ENCODE data around the gene GSPT1.
A peak's percentile ranks its signal among the peaks of the same experiment; 100 is the strongest.
"Not testable (repeated sequence)": the region's sequence is repeated elsewhere in the genome, so short reads cannot be mapped to it uniquely, and the experiment has no call there.

The GSPT1 gene

DNA sequence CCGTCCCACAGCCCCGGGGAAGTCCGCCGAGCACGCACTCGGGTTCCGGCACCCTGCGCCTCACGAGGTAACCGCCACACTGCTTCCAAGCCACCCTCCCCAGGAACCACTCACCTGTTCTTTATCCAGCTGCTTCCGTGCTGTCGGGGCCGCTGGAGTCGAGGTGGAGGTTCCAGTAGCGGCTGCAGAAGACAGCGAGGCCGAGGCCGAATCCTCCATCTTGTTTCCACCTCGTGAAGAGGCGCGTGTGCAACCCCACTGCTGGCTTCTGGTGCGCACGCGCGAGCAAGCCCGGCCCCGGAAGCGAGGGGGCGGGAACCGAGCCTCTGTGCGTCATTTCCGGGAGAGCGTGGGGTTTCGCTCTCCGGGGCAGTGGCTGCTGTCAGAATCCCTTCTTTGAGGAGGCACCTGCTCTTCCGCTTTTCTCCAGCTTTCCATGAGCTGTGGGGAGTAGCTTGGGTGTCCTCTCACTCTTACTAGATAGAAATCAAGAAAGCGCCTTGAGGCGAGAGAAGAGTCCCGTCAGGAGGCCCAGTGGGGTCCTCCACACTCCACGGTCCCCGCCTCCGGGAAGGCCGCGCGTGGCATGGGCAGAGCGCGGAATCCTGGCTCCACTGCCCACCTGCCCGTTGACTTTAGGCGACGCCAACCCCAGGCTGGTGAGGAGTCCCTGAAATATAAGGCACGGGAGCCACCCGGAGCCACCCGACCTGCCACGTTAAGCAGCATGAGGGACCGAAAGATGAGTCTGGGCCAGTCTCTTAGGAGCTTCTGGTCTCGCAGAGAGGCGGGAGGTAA lies 64.3 kb downstream of the GSPT1 start, which contains the start of gene RSL1D1:
RSL1D1 (minus strand) TSS at position 249 of the 798 bp plus-strand sequence; CDS start at position 219, 30 bp downstream.
- TF ChIP-seq POLR2A (IDR thresholded peaks at IDR 0.05; ENCODE audit: low read length) (peak; percentile 94), GATA1 (IDR thresholded peaks at IDR 0.05; ENCODE audit: low read depth, low read length) (no peak)
- DNase-seq: peak; percentile 96 to 98

- DNase-seq: peak in 1 of 2 experiments; percentile 65
- TF ChIP-seq POLR2A (IDR thresholded peaks at IDR 0.05; ENCODE audit: low read length) (no peak), GATA1 (IDR thresholded peaks at IDR 0.05; ENCODE audit: low read depth, low read length) (no peak)
Observed at GRCh38 chr16:11848842-11849241, 66.9 kb downstream of the GSPT1 start.

GRCh38 chr16:11844499-11844898 lies 71.3 kb downstream of the GSPT1 start:
- TF ChIP-seq POLR2A (IDR thresholded peaks at IDR 0.05; ENCODE audit: low read length) (no peak), GATA1 (IDR thresholded peaks at IDR 0.05; ENCODE audit: low read depth, low read length) (no peak)
- DNase-seq: no peak

GRCh38 chr16:11843861-11844260 lies 71.9 kb downstream of the GSPT1 start:
- TF ChIP-seq GATA1 (IDR thresholded peaks at IDR 0.05; ENCODE audit: low read depth, low read length): no peak
- no peak for TF ChIP-seq POLR2A (IDR thresholded peaks at IDR 0.05; ENCODE audit: low read length)
- DNase-seq: no peak

DNA sequence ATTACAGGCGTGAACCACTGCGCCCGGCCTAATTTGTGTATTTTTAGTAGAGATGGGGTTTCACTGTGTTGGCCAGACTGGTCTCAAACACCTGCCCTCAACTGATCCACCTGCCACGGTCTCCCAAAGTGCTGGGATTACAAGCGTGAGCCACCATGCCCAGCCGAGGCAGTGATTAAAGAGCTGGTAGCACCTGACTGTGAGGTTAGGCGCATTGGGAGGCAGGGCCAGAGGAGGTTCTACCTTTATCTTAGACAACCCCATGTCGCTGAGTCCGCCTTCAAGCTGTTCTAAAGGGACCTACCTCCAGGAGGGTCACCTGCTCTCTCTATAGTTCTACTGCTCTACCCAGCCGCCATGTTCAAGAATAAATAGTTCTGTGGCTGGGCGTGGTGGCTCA lies 72.5 kb downstream of the GSPT1 start:
- no peak for DNase-seq
- TF ChIP-seq POLR2A (IDR thresholded peaks at IDR 0.05; ENCODE audit: low read length): no peak
- TF ChIP-seq GATA1 (IDR thresholded peaks at IDR 0.05; ENCODE audit: low read depth, low read length): no peak

DNA sequence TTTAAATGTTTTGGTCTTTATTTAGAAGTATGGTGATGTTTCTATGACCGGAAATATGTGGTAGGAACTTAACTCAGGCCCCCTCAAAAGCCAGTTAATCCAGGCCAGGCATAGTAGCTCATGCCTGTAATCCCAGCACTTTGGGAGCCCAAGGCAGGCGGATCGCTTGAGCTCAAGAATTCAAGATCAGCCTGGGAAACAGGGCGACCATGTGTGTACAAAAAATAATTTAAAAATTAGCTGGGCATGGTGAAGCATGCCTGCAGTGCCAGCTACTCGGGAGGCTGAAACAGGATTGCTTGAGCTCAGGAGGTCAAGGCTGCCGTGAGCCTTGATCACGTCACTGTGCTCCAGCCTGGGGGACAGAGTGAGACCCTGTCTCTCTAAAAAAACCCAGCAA lies 74.7 kb downstream of the GSPT1 start:
- TF ChIP-seq GATA1 (IDR thresholded peaks at IDR 0.05; ENCODE audit: low read depth, low read length): no peak
- no peak for TF ChIP-seq POLR2A (IDR thresholded peaks at IDR 0.05; ENCODE audit: low read length)
- no peak for DNase-seq

- DNase-seq: no peak
- TF ChIP-seq GATA1 (IDR thresholded peaks at IDR 0.05; ENCODE audit: low read depth, low read length) (no peak), POLR2A (IDR thresholded peaks at IDR 0.05; ENCODE audit: low read length) (no peak)
Observed at GRCh38 chr16:11836650-11837244, 79.0 kb downstream of the GSPT1 start.

- TF ChIP-seq GATA1 (IDR thresholded peaks at IDR 0.05; ENCODE audit: low read depth, low read length): no peak
- no peak for TF ChIP-seq POLR2A (IDR thresholded peaks at IDR 0.05; ENCODE audit: low read length)
- DNase-seq: no peak
Observed at GRCh38 chr16:11835891-11836649, 79.7 kb downstream of the GSPT1 start.

GRCh38 chr16:11835309-11835708 lies 80.4 kb downstream of the GSPT1 start:
- TF ChIP-seq GATA1 (IDR thresholded peaks at IDR 0.05; ENCODE audit: low read depth, low read length) (no peak), POLR2A (IDR thresholded peaks at IDR 0.05; ENCODE audit: low read length) (no peak)
- no peak for DNase-seq

DNA sequence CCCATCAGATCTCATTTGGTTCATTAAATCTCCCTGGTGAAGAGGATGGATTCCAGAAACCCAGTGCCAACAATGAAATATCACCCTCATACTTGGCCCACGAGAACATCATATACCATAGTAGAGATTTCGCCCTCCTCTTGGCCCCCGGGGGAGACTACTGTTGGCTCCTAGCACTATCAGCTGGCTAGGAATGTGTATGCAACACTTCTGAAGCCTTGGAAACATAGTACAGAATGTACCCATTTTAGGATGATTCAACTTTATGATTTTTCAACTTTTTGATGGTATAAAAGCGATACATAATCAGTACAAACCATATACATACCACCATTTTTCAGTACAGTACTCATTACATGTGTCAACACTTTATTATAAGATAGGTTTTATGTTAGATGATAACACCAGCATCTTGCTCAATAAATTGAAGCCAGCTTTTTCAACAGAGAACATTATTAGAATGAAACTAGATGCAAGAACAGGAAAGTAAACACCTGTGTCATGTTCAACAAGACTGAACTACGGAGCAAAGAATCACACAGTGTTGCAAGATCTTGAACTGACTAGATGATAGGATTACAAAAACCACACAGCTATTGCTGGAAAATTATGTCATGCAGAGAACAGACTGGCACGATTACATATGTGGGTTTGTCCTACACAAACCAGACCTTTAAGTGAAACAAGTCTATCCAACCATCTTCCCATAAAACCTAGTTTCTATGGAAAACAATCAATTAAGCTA lies 81.6 kb downstream of the GSPT1 start:
- TF ChIP-seq GATA1 (IDR thresholded peaks at IDR 0.05; ENCODE audit: low read depth, low read length) (no peak), POLR2A (IDR thresholded peaks at IDR 0.05; ENCODE audit: low read length) (no peak)

DNA sequence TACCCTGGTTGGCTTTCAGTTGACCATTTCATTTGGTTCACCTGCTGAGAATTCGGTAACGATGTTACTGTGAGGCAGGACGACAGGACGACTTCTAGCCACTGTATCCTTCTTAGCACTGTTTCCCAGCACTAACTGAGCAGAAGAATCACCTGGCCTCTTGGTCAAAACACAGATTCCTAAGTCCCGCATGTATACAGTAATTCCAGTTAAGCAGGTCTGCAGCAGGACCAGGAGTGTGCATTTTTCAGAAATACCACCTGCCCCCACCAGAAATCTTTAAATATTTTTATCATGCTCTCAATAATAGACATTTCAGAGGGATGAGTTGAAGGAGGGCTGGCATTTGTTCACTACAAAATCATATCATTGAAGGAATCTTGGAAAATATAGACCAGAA lies 87.1 kb downstream of the GSPT1 start:
- no peak for DNase-seq
- TF ChIP-seq POLR2A (IDR thresholded peaks at IDR 0.05; ENCODE audit: low read length): no peak
- TF ChIP-seq GATA1 (IDR thresholded peaks at IDR 0.05; ENCODE audit: low read depth, low read length): no peak

More for the DNA sequence above, 81.6 kb downstream of the GSPT1 start:
- DNase-seq: no peak

GRCh38 chr16:11825520-11826165 lies 90.1 kb downstream of the GSPT1 start:
- not testable (repeated sequence) for DNase-seq

DNA sequence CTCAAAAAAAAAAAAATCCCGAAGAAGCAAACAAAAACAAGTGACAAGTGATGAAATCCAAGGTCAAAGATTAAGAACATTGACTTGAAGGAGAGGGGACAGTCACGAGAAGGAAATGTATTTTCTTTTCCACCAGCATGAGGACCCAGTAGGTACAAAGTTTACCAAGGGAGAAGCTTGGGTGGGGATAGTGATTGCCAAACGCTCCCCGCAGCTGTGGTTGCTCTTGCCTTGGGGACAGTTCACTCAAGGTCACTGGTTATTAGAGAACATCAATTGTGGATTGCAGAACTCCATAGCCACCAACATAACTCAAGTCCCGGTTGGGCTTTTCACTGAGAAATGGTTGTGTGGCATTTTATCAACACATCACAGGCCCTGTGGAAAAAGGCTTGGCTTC lies 91.4 kb downstream of the GSPT1 start:
- TF ChIP-seq POLR2A (IDR thresholded peaks at IDR 0.05; ENCODE audit: low read length) (no peak), GATA1 (IDR thresholded peaks at IDR 0.05; ENCODE audit: low read depth, low read length) (no peak)
- peak; percentile 16 to 31 for DNase-seq

DNA sequence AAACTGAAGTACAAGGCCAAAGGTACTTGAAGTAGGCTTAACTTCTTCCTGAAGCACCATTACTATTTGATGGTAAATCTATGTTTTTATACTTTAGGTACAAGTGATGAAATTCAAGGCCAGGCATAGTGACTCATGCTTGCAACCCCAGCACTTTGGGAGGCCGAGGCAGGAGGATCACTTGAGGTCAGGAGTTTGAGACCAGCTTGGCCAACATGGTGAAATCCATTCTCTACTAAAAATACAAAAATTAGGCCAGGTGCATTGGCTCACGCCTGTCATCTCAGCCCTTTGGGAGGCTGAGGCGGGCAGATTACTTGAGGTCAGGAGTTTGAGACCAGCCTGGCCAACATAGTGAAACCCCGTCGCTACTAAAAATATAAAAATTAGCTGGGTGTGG lies 92.1 kb downstream of the GSPT1 start:
- DNase-seq: not testable (repeated sequence)

Data from erythroblast (primary cell).